GM18951 (cell line): ENCODE measurements around the gene BANK1.

ENCODE experiments used
- POLR2A ChIP-seq: IDR thresholded peaks from 4 replicates; pipeline ENCODE4 v1.6.1; 2011; ENCODE audit warnings: mild to moderate bottlenecking; ENCODE audit not compliant: insufficient read length, insufficient read depth; ENCODE audit errors: extremely low read depth
- in situ Hi-C: fragments of 300-500 bp; cut with MboI; formaldehyde crosslinking; loops from one replicate; pipeline ENCODE4 v1.12.0; 2022; ENCODE audit warnings: low sequenced_read_pairs, mixed read lengths, inconsistent platforms; ENCODE audit not compliant: unreplicated experiment

The BANK1 gene

GRCh38 chr4:101790521-101791181 lies at the start of gene BANK1:
BANK1 (plus strand) TSS chr4:101790730; CDS start chr4:101790881, 151 bp downstream.
- in situ Hi-C loops, result no loop called here

GRCh38 chr4:101753721-101754120 lies 36.8 kb upstream of the BANK1 start:
- TF ChIP-seq POLR2A, result no peak
- in situ Hi-C loops, result no loop called here

More at GRCh38 chr4:101790521-101791181, at the start of gene BANK1:
- no peak for TF ChIP-seq POLR2A

GRCh38 chr4:101756181-101756580 lies 34.3 kb upstream of the BANK1 start:
- in situ Hi-C loops, result no loop called here
- TF ChIP-seq POLR2A, result no peak

- TF ChIP-seq POLR2A, result no peak
- in situ Hi-C loops, result no loop called here
Observed at GRCh38 chr4:101761405-101761804, 29.1 kb upstream of the BANK1 start.

- in situ Hi-C loops, result no loop called here
- no peak for TF ChIP-seq POLR2A
Observed at GRCh38 chr4:101762025-101762424, 28.5 kb upstream of the BANK1 start.

GRCh38 chr4:101762534-101762933 lies 28.0 kb upstream of the BANK1 start:
- TF ChIP-seq POLR2A, result no peak
- in situ Hi-C loops, result no loop called here

GRCh38 chr4:101763576-101763975 lies 27.0 kb upstream of the BANK1 start:
- in situ Hi-C loops, result no loop called here
- no peak for TF ChIP-seq POLR2A

- no peak for TF ChIP-seq POLR2A
- in situ Hi-C loops, result no loop called here
Observed at GRCh38 chr4:101774807-101775206, 15.7 kb upstream of the BANK1 start.

GRCh38 chr4:101777431-101777830 lies 13.1 kb upstream of the BANK1 start:
- in situ Hi-C loops, result no loop called here
- no peak for TF ChIP-seq POLR2A

GRCh38 chr4:101780284-101780683 lies 10.2 kb upstream of the BANK1 start:
- no peak for TF ChIP-seq POLR2A
- in situ Hi-C loops, result no loop called here

GRCh38 chr4:101782546-101782945 lies 8.0 kb upstream of the BANK1 start:
- in situ Hi-C loops, result no loop called here

GRCh38 chr4:101784957-101785356 lies 5.6 kb upstream of the BANK1 start:
- TF ChIP-seq POLR2A, result no peak
- in situ Hi-C loops, result no loop called here

More at GRCh38 chr4:101782546-101782945, 8.0 kb upstream of the BANK1 start:
- no peak for TF ChIP-seq POLR2A

- in situ Hi-C loops, result no loop called here
- no peak for TF ChIP-seq POLR2A
Observed at GRCh38 chr4:101785486-101785885, 5.0 kb upstream of the BANK1 start.

GRCh38 chr4:101787701-101788316 lies 2.7 kb upstream of the BANK1 start:
- in situ Hi-C loops, result no loop called here
- no peak for TF ChIP-seq POLR2A
